HG02870 (cell line): Measurements from ENCODE around the gene HRH1.
"Not testable (repeated sequence)": the region's sequence is repeated elsewhere in the genome, so short reads cannot be mapped to it uniquely, and the experiment has no call there.

ENCODE experiments used
- ATAC-seq: cut with Tn5 transposase; IDR thresholded peaks from one replicate; pipeline ENCODE4 v1.9.1; 2021; ENCODE audit warnings: mild to moderate bottlenecking, moderate library complexity; ENCODE audit not compliant: unreplicated experiment

Gene HRH1

DNA sequence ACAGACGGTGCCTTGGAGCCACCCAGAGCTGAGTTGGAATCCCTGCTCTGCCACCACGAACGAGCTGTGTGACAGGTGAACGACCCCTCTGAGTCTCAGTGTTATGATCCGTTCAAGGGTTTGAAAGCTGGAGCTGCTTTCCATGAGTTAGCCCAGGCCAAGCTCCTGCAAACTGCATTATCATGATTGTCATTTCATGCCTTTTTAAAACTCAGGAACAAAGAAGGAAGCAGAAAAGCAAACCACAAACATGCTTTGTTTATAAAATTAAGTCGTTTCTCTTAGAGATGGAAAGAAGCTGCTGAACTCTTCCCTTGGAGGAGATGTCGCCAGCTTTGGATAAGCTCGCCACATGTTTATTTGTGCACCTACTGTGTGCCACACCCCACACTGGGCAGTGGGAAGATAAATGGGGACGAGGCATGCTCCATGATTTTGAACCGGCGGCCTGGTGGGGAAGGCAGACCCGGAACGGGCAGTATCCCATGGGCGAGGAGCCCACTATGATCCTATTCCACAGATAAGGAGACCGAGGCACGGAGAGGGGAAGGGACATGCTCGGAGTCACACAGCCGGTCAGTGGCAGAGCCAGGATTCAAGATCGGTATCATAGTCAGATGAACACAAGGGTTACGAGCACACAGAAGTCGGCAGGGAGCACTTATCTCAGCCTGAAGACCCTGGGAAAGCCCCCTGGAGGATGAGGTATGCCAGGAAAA lies 15.9 kb downstream of the HRH1 start:
- no peak for ATAC-seq

DNA sequence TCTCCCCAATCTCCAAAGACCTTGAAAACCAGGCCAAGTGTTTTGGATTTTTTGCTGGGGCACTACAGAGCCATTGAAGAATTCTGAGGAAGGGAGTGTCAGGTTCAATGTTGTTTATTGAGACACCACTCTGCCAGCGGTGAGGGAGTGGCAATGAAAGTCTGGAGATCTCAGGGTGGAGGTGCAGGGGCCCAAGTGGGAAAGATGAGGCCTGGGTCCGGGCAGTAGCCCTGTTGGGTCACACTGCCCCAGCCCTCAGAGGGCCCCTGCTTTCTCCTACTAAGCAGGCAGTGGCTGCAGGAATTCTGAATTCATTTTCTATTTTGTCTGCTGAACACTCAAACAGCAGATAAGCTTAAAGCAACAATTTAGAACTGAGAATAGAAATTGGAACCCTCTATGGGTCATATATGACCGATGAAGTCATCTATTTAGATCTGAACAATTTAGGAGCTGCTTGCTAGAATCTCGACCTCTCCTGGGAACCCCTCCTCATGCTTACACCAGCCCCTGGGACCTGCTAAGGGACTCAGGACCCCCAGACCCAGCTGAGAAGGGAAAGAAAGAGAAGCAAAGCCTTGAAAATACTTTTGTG lies 17.9 kb downstream of the HRH1 start:
- no peak for ATAC-seq

DNA sequence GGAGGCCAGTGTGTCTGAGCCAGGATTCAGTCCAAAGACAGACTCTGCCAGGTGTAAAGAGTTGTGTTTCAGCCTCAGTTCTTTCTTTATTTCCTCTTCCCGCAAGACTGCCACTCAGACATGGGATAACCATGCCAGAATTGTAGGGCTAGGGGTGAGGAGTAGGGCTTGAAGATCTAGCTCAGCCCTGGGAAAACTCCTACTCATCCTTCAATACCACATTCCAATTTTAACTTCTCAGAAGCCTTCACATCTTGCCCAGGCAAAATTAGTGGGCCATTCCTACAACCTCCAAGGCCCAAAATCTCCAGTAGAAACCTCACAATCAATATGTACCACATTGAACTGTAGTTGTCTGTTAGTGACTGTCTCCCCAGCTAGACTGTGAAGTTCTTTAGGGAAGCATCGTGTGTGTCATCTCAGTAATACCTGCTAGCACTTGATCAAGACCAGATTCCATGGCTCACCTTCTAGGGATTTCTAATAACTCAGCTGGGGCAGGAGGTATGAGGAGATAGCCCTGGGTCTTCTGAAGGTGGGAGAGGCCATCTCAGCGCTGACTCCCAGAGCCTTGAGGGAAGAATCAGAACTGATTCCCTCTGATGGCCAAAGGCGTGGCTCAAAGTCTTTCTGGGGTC lies 19.7 kb downstream of the HRH1 start:
- no peak for ATAC-seq

DNA sequence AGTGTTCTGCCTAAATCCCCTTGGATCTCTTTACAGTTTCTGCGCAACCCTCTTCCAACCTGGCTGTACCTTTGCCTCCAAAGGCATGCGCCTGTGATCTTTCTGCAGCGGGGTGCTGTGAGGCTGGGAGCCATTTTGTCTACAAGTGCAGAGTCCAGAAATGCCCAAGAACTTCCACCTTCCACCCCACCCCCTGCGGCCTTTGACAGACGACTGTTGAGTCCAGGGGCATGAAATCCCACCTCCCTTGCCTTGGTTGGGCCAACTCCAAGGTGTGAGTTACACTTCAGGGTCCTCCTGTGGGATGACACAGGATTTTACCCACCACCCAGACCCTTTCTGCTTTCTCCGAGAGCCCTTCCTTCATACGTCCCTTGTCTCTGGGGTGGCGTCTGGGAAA lies 24.1 kb downstream of the HRH1 start:
- ATAC-seq: no peak

DNA sequence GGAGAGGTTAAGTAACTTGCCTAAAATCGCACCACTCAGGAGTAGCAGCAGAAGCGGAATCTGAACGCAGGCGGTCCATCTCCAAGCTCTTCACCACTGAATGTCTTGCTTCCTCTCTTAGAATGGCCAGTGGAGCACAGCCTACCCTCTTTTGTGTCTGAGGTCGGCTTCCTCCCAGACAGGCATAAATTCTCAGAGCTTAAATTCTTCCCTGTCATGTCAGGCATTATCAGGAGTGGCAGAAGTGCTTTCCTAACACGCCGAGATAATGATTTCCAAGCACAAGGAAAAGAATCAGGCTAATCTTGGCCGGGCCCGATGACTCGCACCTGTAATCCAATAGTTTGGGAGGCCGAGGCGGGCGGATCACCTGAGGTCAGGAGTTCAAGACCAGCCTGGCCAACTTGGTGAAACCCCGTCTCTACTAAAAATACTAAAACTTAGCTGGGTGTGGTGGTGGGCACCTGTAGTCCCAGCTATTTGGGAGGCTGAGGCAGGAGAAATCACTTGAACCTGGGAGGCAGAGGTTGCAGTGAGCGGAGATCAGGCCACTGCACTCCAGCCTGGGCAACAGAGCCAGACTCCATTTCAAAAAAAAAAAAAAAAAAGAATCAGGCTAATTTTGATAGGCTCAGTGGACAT lies 30.2 kb downstream of the HRH1 start:
- not testable (repeated sequence) for ATAC-seq

DNA sequence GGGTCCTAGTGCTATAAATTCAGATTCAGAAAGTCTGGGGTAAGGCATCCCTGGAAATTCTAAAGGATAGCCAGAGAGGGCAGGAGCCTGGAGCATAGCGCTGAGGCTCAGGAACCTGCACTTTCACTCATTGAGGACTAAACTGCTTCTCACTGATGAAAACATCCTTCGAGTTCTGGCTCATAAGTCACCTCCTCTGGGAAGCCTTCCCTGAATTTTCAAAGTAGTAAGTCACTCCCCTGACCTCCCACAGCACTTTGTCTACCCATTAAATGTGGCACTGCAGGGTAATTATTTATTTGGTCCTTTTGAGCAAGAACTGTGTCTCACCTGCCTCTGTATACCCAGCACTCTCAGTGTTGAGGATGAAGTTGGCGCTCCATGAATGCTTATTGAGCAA lies 30.9 kb downstream of the HRH1 start:
- no peak for ATAC-seq

DNA sequence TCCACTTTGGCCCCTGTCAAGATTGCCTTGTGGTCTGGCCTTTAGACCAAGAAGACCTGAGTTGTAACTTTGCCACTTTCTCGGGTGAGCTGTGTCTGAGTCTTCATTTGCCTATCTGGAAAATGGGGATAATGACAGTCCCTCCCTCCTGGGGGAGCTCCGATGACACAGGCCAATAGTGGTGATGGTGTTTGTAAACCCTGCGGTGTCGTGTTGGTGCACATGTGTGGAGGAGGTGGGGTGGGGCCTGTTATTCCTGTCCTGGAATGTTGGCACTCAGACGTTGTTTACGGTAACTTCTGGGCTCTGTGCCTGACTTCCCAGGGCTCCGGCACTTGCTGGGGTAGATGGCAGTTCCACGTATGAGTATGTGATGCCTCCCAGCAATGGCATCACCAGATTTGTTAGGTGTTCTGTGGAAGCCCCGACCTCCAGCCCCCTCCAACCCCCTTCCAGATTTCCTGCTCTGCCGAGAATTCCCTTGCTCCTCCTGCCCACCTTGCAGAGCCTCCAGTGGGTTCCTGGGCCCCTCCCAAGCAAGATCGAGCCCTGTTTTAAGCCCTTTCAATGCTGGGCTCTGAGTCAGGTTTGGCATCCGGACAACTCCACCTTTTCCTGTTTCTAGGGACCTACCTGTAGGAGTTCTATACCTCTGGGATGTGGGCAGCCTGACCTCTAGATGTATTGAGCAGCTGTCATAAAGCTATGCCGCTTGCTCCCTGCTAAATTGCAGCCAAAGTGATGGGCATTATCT lies 31.4 kb downstream of the HRH1 start:
- no peak for ATAC-seq

DNA sequence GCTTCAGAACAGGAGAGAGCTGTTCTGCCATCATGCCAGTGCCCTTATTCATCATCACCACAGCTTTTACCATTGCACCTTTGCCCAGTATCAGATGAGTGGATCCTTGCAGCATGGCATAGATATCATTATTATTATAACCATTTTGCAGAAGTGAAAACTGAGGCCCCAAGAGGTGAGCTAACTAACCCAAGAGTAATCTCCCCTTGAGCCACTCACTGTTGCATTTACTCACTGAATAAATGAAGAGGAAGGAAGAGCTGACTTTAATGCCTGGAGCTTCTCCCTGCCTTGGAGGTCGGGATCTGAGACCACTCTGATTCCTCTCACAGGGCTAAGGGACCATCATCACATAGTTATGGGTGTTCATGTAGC lies 32.0 kb downstream of the HRH1 start:
- ATAC-seq: no peak

DNA sequence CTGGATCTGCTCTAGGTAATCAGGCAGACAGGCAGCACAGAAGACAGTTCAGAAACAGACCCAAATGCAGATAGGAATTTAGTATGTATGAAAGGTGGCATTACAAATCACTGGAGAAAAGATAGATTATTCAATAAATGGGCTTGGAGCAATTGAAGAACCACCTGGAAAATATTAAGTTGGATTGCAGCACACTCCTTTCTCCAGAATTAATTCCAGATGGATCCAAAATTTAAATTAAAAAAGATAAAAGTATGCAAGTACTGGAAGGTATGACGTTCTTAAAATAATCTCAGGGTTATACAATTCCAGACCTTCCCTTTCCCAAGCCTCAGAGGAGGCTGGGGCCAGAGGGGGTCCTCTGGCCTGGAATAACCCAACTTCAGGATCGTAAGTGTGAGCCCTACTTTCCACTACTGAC lies 32.5 kb downstream of the HRH1 start:
- no peak for ATAC-seq

DNA sequence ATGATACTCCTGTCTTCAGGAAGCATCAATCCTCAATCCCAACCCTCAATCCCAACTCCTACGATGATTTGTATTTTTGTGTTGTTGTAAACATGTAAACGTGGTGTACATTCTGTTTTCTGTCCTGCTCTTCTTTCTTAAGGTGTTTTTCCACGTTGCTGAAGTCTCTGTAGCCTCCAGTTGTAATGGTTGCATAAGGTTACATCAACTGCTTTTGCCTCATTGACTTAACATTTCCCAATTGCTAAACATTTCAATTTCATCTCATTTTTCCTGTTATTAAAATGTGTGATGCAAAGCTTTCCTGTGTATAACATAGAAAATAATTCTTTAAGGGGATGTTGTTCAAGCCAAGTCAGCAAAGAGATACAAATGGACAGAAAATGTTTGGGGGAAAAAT lies 33.4 kb downstream of the HRH1 start:
- ATAC-seq: no peak

DNA sequence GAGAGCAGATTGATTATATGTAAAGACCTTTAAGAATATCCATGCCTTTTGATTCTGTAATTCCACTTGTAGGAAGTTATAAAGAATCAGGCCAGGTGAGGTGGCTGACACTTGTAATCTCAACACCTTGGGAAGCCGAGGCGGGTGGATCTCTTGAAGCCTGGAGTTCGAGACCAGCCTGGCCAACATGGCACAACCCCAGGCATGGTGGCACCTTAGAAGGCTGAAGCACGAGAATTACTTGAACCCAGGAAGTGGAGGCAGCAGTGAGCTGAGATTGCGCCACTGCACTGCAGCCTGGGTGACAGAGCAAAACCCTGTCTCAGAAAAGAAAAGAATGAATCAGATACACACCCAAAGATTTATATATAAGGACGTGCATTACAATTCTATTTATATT lies 33.9 kb downstream of the HRH1 start:
- no peak for ATAC-seq

DNA sequence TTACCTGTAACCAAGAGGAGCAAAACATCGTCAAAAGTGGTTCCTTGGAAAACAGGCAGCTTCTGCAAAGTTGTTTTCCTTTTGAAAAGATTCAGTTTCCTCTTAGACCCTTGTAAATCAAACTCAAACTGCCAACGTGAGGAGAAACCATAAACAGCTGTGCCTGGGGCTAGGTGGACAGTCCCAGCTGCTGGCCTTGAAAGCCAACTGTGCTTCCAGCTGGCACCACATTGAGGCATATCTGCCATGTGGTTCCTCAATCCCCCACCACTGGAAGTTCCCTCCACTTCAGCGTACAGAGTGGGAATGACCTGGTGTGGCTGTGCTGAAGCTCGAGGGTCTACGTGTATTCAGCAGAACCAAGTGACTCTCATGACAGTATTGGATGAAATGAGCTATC lies 40.9 kb downstream of the HRH1 start:
- no peak for ATAC-seq

DNA sequence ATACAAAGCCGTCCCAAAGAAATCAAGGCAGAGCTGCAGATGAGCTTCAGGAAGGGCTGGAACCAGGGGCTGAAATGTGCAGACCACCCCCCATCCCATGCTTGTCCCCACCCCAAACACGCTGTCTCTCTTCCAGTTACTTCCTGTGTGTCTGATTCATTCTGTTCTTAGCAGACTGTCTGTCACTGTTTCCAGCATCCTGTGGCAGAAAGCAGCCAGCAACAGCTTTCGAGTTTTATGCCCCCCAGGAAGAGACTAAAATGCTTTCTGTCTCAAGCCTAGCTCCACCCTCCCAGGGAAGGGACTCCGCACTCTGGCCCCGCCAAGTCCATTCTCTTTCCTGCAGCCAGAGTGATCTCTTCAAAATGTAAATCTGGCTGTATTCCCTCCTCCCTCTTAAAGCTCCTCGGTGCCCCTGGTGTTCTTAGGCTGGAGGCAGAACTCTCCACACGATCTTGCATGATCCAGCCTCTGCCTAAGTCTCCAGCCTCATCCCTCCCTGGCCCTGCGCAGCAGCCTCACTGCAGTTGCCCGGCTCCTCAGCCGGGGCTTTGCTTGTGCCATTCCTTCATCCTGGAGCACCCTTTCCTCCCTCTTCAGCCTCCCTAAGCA lies 41.5 kb downstream of the HRH1 start:
- ATAC-seq: no peak

DNA sequence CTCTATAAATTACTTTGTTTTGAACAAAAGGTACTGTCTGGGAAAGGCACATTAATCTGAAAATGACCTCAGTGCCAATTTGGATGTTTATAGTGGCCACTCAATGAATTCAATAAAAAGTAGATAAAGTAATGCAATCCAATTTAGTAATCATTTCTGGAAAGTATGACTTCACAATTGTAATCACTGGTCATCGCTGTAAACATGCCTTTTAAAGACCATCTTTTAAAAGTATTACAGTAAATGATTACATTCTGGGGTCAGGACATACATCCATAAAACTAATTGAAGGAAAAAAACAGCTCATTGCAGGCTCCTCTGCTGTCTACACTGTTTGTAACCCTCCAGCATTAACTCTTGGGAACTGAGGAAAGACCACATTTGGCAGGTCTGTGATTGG lies 43.2 kb downstream of the HRH1 start:
- ATAC-seq: no peak

DNA sequence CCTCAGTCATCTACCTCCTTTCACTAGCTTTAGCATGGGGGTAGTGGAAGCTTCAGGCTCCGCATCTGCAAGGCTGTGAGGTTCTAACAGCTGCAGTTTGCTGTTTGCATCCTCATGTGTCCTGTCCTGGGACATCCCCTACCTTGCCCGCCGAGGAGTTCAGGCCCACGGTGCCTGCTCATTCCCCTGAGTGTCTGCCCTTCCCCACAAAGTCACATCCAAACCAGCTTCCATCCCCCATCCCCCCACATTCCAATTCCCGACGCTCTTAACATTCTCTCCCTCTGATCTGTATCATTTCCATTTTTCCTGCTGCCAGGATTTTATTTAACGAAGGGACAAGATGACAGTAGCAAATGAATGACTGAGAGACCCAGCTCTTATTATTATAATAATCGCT lies 43.8 kb downstream of the HRH1 start:
- no peak for ATAC-seq

DNA sequence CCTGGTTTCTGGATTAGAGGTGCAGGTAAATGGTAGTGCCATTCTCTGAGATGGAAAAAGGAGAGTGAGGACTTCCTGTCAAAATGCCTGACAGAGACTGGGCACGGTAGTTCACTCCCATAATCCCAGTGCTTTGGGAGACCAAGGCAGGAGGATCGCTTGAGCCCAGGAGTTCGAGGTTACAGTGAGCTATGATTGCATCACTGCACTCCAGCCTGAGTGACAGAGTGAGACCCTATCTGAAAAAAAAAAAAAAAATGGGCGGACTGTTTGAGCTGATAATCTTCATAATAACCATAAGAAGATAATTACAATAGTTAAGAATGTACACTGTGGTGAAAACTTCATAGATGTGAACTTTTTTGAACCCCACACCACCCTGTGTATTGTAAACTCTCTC lies 44.2 kb downstream of the HRH1 start:
- no peak for ATAC-seq

DNA sequence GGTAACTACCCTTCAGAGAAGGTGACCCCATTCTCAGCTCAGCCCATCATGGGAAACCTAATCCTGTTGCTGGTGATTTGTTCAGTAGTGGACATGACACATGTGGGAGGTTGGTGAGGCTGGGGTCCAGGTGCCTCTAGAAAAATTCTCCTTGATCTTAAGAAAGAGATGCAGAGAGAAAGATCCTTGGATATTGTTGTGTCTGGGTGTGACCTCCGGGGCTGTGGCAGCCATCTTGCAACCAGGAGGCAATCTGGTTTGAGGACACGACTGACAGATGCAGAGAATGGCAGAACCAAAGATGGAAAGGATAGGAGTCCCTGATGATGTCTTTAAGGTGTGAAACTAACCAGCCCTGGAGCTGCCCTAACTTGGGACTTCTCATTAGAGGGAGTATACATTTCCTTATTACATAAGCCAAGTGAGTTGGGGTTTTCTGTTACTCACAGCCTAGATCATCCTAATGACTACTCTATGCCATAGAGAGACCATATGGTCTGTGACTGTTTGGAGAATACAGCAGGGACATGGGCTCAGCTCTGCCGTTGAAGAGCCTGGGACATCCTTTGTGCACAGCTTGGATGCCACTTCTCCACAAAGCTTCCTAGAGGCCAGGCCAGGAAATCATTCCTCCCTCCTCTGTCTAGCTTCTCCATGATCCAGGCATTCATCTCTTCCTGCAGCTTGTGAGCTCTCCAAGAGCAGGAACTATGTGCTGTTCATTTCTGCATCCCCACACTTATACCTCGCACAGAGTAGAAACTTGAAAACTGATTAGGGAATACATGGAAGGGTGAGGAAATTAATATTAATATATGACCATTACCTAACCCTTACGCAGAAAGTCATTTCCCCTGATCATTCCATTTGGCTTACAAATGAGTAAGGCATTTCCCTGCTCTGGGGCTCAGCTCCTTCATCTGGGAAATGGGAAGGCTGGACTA lies 45.9 kb downstream of the HRH1 start:
- ATAC-seq: no peak

DNA sequence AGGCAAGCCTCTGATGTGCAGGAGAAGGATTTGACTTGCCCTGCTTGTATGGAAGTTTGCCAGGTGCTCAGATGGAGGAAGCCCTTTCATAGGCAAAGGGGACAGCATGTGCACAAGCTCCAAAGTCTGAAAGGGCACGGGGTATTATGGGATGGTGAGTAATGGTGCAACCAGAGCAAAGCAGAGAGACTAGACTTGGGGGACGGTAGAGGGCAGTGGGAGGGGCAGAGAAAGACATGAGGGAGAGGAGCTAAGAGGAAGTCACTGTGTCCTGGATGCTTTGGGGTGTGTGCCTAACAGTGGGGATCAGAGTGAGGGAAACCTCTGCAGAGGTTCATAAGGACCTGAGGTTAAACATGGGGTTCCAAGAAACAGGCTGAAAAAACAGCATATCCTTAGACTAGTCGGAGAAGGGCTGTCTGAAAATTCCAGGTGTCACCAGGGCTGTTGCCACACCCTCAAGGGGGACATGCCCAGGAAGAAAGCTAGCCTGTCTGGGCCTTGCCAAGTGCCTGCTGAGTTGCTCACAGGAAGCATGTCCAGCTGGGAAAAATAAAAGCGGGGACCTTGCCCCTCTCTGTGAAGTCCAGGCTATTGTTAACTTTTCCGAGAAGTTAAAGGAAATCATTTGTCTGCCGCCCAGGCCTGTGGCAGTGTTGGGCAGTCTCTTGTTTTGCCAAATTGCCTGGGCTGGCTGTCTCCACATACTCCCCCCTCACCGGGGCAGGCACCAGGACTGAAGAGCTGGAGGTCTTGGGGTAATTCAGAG lies 47.1 kb downstream of the HRH1 start:
- ATAC-seq: no peak

DNA sequence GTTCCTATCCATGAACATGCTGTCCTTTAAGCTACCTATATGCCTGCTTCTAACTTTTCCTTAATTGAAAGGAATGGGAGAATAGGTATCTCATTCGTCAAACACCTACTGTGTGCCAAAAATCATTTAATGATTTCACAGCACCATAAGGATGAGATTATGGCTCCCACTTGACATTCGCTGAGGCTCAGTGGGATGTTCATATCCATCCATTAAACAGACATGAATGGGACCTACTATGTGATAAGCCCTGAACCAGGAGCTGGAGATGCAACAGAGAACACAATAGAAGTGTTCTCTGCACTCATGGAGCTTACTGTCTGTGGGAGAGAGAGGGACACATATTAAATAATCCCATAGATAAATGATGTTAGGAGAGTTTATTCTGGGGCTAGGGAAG lies 49.7 kb downstream of the HRH1 start:
- ATAC-seq: no peak
